Epithelial cell of proximal tubule (primary cell): Measurements from ENCODE around the gene FAM20A. TPM values are rescaled to one million over a fixed set of nuclear protein-coding genes. Genes with fewer than 3 reads are reported as not detected.

Source experiments
- DNase-seq: peaks from one replicate; pipeline ENCODE4 v3.0.0-alpha.2; 2011; ENCODE audit warnings: low read depth
- H3K4me3 ChIP-seq: 2 replicates; pipeline ENCODE4 v1.5.1; 2011; ENCODE audit warnings: low read depth, mild to moderate bottlenecking, low read length
- CTCF ChIP-seq: conservative IDR thresholded peaks from 2 replicates; pipeline ENCODE4 v1.5.1; 2012; ENCODE audit warnings: low read depth, mild to moderate bottlenecking, low read length
- total RNA-seq: library from RNA; depleted of rRNA; stranded (reverse); fragments of >200 nt; gene quantifications from 2 replicates; pipeline ENCODE4 v1.2.3, GENCODE V29; 2015

The FAM20A gene
- total RNA-seq, 1 donor from 2014 or later: not detected

- no peak for DNase-seq
- no peak for TF ChIP-seq CTCF
- no peak overlapping the region for H3K4me3 ChIP-seq
Observed at GRCh38 chr17:68610554-68610953, 9.4 kb upstream of the FAM20A start.

- DNase-seq: no peak
- TF ChIP-seq CTCF: no peak
- H3K4me3 ChIP-seq: no peak overlapping the region
Observed at GRCh38 chr17:68608515-68609130, 7.5 kb upstream of the FAM20A start.

GRCh38 chr17:68606451-68607307 is 5.5 kb upstream of the FAM20A start:
- no peak overlapping the region for H3K4me3 ChIP-seq
- no peak for TF ChIP-seq CTCF
- no peak for DNase-seq

GRCh38 chr17:68605914-68606313 is 4.7 kb upstream of the FAM20A start:
- H3K4me3 ChIP-seq: no peak overlapping the region
- TF ChIP-seq CTCF: no peak
- no peak for DNase-seq

- H3K4me3 ChIP-seq: no peak overlapping the region
- DNase-seq: no peak
- no peak for TF ChIP-seq CTCF
Observed at GRCh38 chr17:68603656-68604055, 2.5 kb upstream of the FAM20A start.

- no peak for TF ChIP-seq CTCF
- no peak for DNase-seq
Observed at GRCh38 chr17:68603027-68603426, 1.9 kb upstream of the FAM20A start.

More at GRCh38 chr17:68603027-68603426, 1.9 kb upstream of the FAM20A start:
- H3K4me3 ChIP-seq: no peak overlapping the region
